ENCODE data around the gene PRPF40B.

DNA sequence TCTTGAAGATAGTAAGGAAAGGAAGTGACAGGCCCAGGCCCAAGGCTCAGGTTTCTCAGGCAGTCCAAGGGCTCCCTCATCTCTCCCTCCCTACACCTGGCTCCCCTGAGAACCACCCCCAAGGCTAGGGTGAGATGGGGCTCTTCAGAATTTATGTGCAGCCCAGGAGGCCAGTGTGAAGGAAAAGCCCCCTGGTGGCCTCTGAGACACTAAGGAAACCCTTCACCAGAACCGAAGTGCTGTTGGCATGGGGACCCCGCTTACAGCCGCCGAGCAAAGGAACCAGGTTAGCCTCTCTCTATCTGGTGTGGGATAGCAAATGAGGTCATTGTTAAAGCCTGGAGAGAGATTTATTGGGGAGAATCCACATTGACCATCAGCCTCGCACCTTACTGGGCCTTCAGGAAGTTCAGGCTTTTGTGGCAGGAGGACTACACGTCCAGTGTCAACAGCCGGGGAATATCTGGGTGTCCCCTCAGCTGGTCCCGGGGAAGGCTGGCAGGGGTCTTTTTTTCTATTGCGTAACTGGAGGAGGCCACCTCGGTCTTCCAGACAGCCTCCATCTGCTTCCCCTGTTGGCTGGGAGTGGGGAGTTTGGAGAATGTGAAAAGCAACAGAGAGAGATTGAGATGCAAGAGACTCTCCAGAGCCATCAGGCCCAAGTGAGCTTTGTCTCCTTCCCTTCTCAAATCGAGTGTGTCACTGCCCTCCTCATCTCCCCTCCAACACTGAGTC lies 36.0 kb upstream of the PRPF40B start:
- TF ChIP-seq POLR2AphosphoS5 (IDR thresholded peaks at IDR 0.05) (no peak), POLR2A (IDR thresholded peaks at IDR 0.05) (no peak)
- TF ChIP-seq, protein P1, sequence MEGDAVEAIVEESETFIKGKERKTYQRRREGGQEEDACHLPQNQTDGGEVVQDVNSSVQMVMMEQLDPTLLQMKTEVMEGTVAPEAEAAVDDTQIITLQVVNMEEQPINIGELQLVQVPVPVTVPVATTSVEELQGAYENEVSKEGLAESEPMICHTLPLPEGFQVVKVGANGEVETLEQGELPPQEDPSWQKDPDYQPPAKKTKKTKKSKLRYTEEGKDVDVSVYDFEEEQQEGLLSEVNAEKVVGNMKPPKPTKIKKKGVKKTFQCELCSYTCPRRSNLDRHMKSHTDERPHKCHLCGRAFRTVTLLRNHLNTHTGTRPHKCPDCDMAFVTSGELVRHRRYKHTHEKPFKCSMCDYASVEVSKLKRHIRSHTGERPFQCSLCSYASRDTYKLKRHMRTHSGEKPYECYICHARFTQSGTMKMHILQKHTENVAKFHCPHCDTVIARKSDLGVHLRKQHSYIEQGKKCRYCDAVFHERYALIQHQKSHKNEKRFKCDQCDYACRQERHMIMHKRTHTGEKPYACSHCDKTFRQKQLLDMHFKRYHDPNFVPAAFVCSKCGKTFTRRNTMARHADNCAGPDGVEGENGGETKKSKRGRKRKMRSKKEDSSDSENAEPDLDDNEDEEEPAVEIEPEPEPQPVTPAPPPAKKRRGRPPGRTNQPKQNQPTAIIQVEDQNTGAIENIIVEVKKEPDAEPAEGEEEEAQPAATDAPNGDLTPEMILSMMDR (IDR thresholded peaks at IDR 0.05): no peak
